Measurements from ENCODE around the gene C16orf46. TPM values are rescaled to one million over a fixed set of nuclear protein-coding genes. Genes with fewer than 3 reads are reported as not detected.

The C16orf46 gene
- total and polyA plus RNA-seq, 9 of the 15 experiments (the other 6 are each of a cell fraction or from before 2014, with no cell fraction given), result 0.10 to 0.98 (median 0.41) TPM; not detected in 1

DNA sequence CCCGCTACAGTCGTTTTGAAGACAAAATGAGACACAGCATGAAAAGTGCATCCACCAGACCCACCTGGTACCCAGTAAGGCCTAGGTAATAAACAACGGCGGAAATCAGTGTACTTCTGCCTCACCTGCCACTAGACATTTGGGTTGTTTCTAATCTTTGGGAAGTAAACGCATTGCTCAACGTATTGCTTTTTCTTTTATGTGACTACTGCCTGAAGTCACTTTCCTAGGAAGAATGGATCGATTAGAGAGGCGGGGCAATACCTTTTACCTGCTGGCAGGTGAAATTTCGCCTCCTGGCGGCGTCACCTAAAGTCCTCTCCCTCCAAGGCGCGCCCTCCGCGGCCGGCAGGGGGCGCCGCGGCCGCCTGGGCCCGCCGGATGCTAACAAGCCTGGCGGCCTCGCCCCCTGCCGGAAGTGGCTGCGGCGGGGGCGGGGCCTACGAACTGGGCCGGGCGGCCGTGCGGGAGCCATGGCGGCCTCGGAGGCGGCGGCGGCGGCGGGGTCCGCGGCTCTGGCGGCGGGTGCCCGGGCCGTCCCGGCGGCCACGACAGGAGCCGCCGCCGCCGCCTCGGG is 41.6 kb downstream of the C16orf46 start, which contains the start of gene ATMIN (continued):
- TF ChIP-seq GTF2E2 (tag; IDR thresholded peaks at IDR 0.05) (no peak), MTA2 (IDR thresholded peaks at IDR 0.05; ENCODE audit: low read depth) (no peak), C11orf30 (IDR thresholded peaks at IDR 0.05; ENCODE audit: low read depth) (no peak), KLF16 (IDR thresholded peaks at IDR 0.05) (peak; percentile 71), GATA2 (CRISPR knock-in tag; IDR thresholded peaks at IDR 0.05) (no peak), RBM39 (optimal IDR thresholded peaks at IDR 0.05; ENCODE audit: low read depth, low read length) (no peak), WHSC1 (IDR thresholded peaks at IDR 0.05; ENCODE audit: low read length) (no peak), KDM1A (IDR thresholded peaks at IDR 0.05) (0 out of 4 replicates have a peak, but pooled peaks of 1 of the 2 experiments have one; percentile 16), ZNF830 (CRISPR knock-in tag; IDR thresholded peaks at IDR 0.05) (no peak), BRF1 (IDR thresholded peaks at IDR 0.05; ENCODE audit: borderline replicate concordance, extremely low read depth, insufficient read length) (no peak), NFE2 (IDR thresholded peaks at IDR 0.05; ENCODE audit: low read depth) (no peak), ELF4 (CRISPR knock-in tag; IDR thresholded peaks at IDR 0.05) (no peak), ZKSCAN1 (IDR thresholded peaks at IDR 0.05; ENCODE audit: low read depth, low read length) (0 out of 2 replicates have a peak, but pooled peaks have one; percentile 54)
- TF ChIP-seq, protein P1, sequence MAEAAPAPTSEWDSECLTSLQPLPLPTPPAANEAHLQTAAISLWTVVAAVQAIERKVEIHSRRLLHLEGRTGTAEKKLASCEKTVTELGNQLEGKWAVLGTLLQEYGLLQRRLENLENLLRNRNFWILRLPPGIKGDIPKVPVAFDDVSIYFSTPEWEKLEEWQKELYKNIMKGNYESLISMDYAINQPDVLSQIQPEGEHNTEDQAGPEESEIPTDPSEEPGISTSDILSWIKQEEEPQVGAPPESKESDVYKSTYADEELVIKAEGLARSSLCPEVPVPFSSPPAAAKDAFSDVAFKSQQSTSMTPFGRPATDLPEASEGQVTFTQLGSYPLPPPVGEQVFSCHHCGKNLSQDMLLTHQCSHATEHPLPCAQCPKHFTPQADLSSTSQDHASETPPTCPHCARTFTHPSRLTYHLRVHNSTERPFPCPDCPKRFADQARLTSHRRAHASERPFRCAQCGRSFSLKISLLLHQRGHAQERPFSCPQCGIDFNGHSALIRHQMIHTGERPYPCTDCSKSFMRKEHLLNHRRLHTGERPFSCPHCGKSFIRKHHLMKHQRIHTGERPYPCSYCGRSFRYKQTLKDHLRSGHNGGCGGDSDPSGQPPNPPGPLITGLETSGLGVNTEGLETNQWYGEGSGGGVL (CRISPR knock-in tag; IDR thresholded peaks at IDR 0.05), result no peak
- TF ChIP-seq, protein P2, sequence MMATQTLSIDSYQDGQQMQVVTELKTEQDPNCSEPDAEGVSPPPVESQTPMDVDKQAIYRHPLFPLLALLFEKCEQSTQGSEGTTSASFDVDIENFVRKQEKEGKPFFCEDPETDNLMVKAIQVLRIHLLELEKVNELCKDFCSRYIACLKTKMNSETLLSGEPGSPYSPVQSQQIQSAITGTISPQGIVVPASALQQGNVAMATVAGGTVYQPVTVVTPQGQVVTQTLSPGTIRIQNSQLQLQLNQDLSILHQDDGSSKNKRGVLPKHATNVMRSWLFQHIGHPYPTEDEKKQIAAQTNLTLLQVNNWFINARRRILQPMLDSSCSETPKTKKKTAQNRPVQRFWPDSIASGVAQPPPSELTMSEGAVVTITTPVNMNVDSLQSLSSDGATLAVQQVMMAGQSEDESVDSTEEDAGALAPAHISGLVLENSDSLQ (IDR thresholded peaks at IDR 0.05), result no peak
- TF ChIP-seq, protein P3, sequence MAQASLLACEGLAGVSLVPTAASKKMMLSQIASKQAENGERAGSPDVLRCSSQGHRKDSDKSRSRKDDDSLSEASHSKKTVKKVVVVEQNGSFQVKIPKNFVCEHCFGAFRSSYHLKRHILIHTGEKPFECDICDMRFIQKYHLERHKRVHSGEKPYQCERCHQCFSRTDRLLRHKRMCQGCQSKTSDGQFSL (CRISPR knock-in tag; IDR thresholded peaks at IDR 0.05), result no peak
- TF ChIP-seq, protein P3 (tag; IDR thresholded peaks at IDR 0.05), result no peak
- TF ChIP-seq, protein P4, sequence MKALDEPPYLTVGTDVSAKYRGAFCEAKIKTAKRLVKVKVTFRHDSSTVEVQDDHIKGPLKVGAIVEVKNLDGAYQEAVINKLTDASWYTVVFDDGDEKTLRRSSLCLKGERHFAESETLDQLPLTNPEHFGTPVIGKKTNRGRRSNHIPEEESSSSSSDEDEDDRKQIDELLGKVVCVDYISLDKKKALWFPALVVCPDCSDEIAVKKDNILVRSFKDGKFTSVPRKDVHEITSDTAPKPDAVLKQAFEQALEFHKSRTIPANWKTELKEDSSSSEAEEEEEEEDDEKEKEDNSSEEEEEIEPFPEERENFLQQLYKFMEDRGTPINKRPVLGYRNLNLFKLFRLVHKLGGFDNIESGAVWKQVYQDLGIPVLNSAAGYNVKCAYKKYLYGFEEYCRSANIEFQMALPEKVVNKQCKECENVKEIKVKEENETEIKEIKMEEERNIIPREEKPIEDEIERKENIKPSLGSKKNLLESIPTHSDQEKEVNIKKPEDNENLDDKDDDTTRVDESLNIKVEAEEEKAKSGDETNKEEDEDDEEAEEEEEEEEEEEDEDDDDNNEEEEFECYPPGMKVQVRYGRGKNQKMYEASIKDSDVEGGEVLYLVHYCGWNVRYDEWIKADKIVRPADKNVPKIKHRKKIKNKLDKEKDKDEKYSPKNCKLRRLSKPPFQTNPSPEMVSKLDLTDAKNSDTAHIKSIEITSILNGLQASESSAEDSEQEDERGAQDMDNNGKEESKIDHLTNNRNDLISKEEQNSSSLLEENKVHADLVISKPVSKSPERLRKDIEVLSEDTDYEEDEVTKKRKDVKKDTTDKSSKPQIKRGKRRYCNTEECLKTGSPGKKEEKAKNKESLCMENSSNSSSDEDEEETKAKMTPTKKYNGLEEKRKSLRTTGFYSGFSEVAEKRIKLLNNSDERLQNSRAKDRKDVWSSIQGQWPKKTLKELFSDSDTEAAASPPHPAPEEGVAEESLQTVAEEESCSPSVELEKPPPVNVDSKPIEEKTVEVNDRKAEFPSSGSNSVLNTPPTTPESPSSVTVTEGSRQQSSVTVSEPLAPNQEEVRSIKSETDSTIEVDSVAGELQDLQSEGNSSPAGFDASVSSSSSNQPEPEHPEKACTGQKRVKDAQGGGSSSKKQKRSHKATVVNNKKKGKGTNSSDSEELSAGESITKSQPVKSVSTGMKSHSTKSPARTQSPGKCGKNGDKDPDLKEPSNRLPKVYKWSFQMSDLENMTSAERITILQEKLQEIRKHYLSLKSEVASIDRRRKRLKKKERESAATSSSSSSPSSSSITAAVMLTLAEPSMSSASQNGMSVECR (CRISPR knock-in tag; IDR thresholded peaks at IDR 0.05), result no peak
